AG09319 (cell line): ENCODE data around the gene SLC19A1.

Experiments
- DNase-seq: peaks from one replicate; pipeline ENCODE4 v3.0.0-alpha.2; 2010; ENCODE audit warnings: low read depth; ENCODE audit errors: extremely low read depth
- TF ChIP-seq, protein P1 (sequence below): IDR thresholded peaks from 2 replicates; pipeline ENCODE4 v1.5.1; 2011; ENCODE audit warnings: low read depth, mild to moderate bottlenecking, inconsistent platforms, low read length, moderate library complexity

SLC19A1 gene

GRCh38 chr21:45491056-45491455 is 51.2 kb downstream of the SLC19A1 start:
- no peak for DNase-seq
- TF ChIP-seq, protein P1, sequence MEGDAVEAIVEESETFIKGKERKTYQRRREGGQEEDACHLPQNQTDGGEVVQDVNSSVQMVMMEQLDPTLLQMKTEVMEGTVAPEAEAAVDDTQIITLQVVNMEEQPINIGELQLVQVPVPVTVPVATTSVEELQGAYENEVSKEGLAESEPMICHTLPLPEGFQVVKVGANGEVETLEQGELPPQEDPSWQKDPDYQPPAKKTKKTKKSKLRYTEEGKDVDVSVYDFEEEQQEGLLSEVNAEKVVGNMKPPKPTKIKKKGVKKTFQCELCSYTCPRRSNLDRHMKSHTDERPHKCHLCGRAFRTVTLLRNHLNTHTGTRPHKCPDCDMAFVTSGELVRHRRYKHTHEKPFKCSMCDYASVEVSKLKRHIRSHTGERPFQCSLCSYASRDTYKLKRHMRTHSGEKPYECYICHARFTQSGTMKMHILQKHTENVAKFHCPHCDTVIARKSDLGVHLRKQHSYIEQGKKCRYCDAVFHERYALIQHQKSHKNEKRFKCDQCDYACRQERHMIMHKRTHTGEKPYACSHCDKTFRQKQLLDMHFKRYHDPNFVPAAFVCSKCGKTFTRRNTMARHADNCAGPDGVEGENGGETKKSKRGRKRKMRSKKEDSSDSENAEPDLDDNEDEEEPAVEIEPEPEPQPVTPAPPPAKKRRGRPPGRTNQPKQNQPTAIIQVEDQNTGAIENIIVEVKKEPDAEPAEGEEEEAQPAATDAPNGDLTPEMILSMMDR, result no peak

- TF ChIP-seq, protein P1, result no peak
- DNase-seq, result no peak
These were observed 52.0 kb downstream of the SLC19A1 start for GRCh38 chr21:45490049-45490731.

GRCh38 chr21:45489722-45489982 is 52.6 kb downstream of the SLC19A1 start:
- TF ChIP-seq, protein P1, result no peak
- no peak for DNase-seq

DNA sequence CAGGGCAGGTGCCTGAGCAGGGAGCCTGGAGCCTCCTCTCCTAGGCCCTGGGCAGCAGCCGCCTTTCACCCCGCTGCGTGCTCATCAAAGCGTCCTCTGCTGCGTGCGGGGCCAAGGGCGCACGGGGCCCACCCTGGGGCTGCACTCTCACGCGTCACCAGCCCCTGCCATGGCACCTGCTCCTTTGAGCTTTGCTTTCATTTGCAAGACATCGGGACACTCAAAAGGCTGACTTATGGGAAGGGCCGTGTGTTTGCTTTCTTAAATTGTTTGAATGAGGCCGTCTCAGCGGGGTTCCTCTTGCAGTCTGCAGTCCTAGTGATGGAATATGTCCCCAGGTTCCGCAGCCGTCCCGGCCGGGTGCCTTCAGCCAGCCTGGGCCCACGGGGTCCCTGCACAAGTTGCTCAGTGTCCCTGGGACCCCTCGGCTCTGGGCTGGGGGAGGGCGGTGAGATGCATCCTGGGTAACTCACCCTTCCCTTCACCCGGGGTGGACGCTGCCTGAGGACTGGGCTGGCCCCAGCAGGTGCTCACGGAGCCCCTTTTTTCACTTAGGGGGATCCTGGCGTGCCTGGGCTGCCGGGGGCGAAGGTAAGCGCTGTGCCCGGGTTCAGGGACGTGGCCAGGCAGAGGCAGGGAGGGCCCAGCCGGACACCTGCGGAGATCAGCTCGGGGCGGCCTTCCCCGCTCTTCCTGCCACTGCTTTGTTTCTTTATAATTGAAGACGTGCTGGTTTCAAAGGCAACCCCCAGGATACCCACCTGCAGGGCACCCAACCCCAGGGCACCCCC is 53.1 kb downstream of the SLC19A1 start:
- TF ChIP-seq, protein P1, result no peak
- DNase-seq, result no peak

DNA sequence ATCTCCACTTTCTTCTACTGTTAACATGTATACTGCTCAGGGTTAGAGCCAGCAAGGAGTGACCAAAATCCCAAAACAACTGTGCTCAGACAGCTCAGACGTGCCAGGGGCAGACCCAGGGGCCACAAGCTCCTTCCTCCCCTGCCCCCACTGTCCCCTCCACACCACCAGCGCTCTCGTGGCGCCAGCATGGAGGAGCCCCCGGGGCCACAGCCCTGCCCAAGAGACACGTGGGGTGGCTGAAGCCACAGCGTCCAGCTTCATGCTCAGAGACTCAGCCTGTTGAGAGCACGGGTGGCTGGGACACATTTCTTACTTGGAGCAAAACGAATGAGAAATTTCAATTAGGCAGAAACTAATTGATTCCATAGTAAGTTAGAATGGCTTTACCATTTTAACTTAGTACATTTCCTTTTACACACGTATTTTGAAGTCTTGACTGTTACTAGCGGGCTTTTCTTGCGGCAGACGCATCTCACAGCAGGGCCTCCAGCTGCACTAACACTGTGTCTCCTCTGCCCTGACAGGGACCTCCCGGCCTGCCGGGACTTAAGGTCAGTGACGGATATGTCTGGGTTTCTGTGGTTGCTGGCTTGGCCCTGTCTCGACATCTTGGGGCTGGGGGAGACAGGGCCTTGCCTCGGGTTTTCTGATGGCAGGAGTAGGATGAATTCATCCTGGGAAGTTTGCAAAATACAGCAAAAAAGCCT is 54.2 kb downstream of the SLC19A1 start:
- TF ChIP-seq, protein P1, result no peak
- DNase-seq, result no peak

DNA sequence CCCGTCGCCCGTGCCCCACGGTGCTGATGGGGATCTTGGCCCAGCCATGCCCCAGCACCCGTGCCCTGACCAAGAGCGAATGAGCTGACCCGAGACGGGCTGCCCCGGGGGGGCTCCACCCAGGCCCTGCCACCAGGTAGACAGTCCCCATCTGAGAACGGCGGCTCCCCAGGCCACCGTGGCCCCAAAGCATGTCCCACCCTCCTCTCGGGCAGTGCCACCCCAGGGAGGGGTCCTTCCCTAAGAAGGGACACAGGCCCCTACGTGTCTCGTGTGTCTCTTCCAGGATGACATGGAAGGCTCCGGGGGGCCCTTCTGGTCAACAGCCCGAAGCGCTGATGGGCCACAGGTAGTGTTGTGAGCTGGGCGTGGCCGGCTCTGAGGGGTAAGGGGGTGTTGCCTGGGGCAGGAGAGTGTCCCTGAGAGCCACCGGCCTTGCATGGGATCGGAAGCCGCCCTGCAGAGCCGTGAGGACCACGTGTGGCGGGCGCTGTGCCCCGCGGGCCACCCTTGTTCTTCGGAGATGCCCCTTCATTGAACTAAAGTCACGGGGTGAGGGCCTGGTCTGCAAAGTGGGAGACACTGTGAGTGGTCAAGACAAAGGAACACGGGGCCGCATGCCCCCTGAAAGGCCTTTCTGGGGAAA is 55.0 kb downstream of the SLC19A1 start:
- TF ChIP-seq, protein P1, result no peak
- DNase-seq, result no peak
